ENCODE data around the gene SLC43A2. TPM values are rescaled to one million over a fixed set of nuclear protein-coding genes. Genes with fewer than 3 reads are reported as not detected.

The SLC43A2 gene
- polyA plus RNA-seq, 1 donor from 2014 or later, result 60.1 TPM

GRCh38 chr17:1598399-1599095 is 30.1 kb downstream of the SLC43A2 start:
- no peak overlapping the region for H2AFZ ChIP-seq (ENCODE audit: low read depth, low read length)
- H3K27me3 ChIP-seq (ENCODE audit: insufficient read depth, low read depth, low read length), result no peaks in the 10 kb centered on the region
- H3K36me3 ChIP-seq (ENCODE audit: insufficient read depth, low read length), result peaks cover 10% of the 10 kb centered on the region
- H3K9ac ChIP-seq (ENCODE audit: low read length), result no peak overlapping the region
- no peaks in the 10 kb centered on the region for H4K20me1 ChIP-seq (ENCODE audit: insufficient read depth)
- no peaks in the 10 kb centered on the region for H3K79me2 ChIP-seq (replicated peaks; ENCODE audit: insufficient read depth, low read length)
- H3K4me2 ChIP-seq (ENCODE audit: low read length), result no peak overlapping the region
- no peaks in the 10 kb centered on the region for H3K9me2 ChIP-seq (ENCODE audit: insufficient read depth, low read length)
- H3K9me3 ChIP-seq (ENCODE audit: low read length), result peaks cover 11% of the 10 kb centered on the region
- H3K27ac ChIP-seq (ENCODE audit: low read length), result no peak overlapping the region
- H3K4me3 ChIP-seq (ENCODE audit: low read length), result no peak overlapping the region
- TF ChIP-seq TAF1 (IDR thresholded peaks at IDR 0.05; ENCODE audit: low read depth), result no peak
- TF ChIP-seq EP300 (conservative IDR thresholded peaks at IDR 0.05; ENCODE audit: poor library complexity, severe bottlenecking), result no peak
- no peak for TF ChIP-seq MXI1 (conservative IDR thresholded peaks at IDR 0.05; ENCODE audit: poor library complexity, severe bottlenecking)
- TF ChIP-seq EZH2 (IDR thresholded peaks at IDR 0.05; ENCODE audit: borderline replicate concordance, insufficient read depth, low read length, poor library complexity, severe bottlenecking), result no peak
- no peak for TF ChIP-seq POLR2AphosphoS5 (IDR thresholded peaks at IDR 0.05)
- TF ChIP-seq SMC3 (conservative IDR thresholded peaks at IDR 0.05; ENCODE audit: poor library complexity), result no peak
- TF ChIP-seq CTCF (IDR thresholded peaks at IDR 0.05; ENCODE audit: poor library complexity, severe bottlenecking), result no peak
- TF ChIP-seq RAD21 (conservative IDR thresholded peaks at IDR 0.05), result no peak
- H3F3A ChIP-seq (ENCODE audit: insufficient read depth, low read length, poor library complexity, severe bottlenecking), result no peaks in the 10 kb centered on the region

GRCh38 chr17:1597861-1598342 is 30.7 kb downstream of the SLC43A2 start:
- Histone ChIP-seq H3K27me3 (ENCODE audit: insufficient read depth, low read depth, low read length) (no peaks in the 10 kb centered on the region), H4K20me1 (ENCODE audit: insufficient read depth) (no peaks in the 10 kb centered on the region), H3K4me2 (ENCODE audit: low read length) (no peak overlapping the region), H3K9me3 (ENCODE audit: low read length) (peaks cover 11% of the 10 kb centered on the region), H3K9ac (ENCODE audit: low read length) (no peak overlapping the region), H3K79me2 (replicated peaks; ENCODE audit: insufficient read depth, low read length) (no peaks in the 10 kb centered on the region), H3K27ac (ENCODE audit: low read length) (no peak overlapping the region), H3K4me3 (ENCODE audit: low read length) (no peak overlapping the region), H3F3A (ENCODE audit: insufficient read depth, low read length, poor library complexity, severe bottlenecking) (no peaks in the 10 kb centered on the region), H2AFZ (ENCODE audit: low read depth, low read length) (no peak overlapping the region), H3K9me2 (ENCODE audit: insufficient read depth, low read length) (no peaks in the 10 kb centered on the region), H3K36me3 (ENCODE audit: insufficient read depth, low read length) (peaks cover 10% of the 10 kb centered on the region)
- TF ChIP-seq EZH2 (IDR thresholded peaks at IDR 0.05; ENCODE audit: borderline replicate concordance, insufficient read depth, low read length, poor library complexity, severe bottlenecking), result no peak
- TF ChIP-seq POLR2AphosphoS5 (IDR thresholded peaks at IDR 0.05), result no peak
- TF ChIP-seq TAF1 (IDR thresholded peaks at IDR 0.05; ENCODE audit: low read depth), result no peak
- no peak for TF ChIP-seq REST (IDR thresholded peaks at IDR 0.05; ENCODE audit: borderline replicate concordance)
- no peak for TF ChIP-seq EP300 (conservative IDR thresholded peaks at IDR 0.05; ENCODE audit: poor library complexity, severe bottlenecking)
- no peak for TF ChIP-seq SMC3 (conservative IDR thresholded peaks at IDR 0.05; ENCODE audit: poor library complexity)
- TF ChIP-seq CTCF (IDR thresholded peaks at IDR 0.05; ENCODE audit: poor library complexity, severe bottlenecking), result no peak
- TF ChIP-seq MXI1 (conservative IDR thresholded peaks at IDR 0.05; ENCODE audit: poor library complexity, severe bottlenecking), result no peak
